ENCODE results near the gene DHRS1. TPM values are rescaled to one million over a fixed set of nuclear protein-coding genes. Genes with fewer than 3 reads are reported as not detected.

The DHRS1 gene
- total RNA-seq, 1 donor from 2014 or later, result 10.4 TPM

GRCh38 chr14:24260026-24260779 is 39.4 kb downstream of the DHRS1 start:
- H3K27me3 Mint-ChIP-seq (ENCODE audit: low read depth), result no peaks in the 10 kb centered on the region
- H3K27ac Mint-ChIP-seq, result no peak overlapping the region
- H3K4me3 Mint-ChIP-seq (ENCODE audit: low read depth), result no peak overlapping the region
- intact Hi-C loops (cut with micrococcal nuclease), result no loop called here
- H3K9me3 Mint-ChIP-seq, result no peaks in the 10 kb centered on the region
- H3K36me3 Mint-ChIP-seq (ENCODE audit: low read depth), result peaks cover 7% of the 10 kb centered on the region
- H3K4me1 Mint-ChIP-seq (ENCODE audit: low read depth), result no peaks in the 10 kb centered on the region
- no peak for DNase-seq (ENCODE audit: low spot score)

GRCh38 chr14:24259282-24260025 is 40.1 kb downstream of the DHRS1 start:
- no peak overlapping the region for H3K4me3 Mint-ChIP-seq (ENCODE audit: low read depth)
- peaks cover 4% of the 10 kb centered on the region for H3K36me3 Mint-ChIP-seq (ENCODE audit: low read depth)
- intact Hi-C loops (cut with micrococcal nuclease), result no loop called here
- no peak overlapping the region for H3K27ac Mint-ChIP-seq
- H3K4me1 Mint-ChIP-seq (ENCODE audit: low read depth), result no peaks in the 10 kb centered on the region
- H3K27me3 Mint-ChIP-seq (ENCODE audit: low read depth), result no peaks in the 10 kb centered on the region
- no peak for DNase-seq (ENCODE audit: low spot score)
- no peaks in the 10 kb centered on the region for H3K9me3 Mint-ChIP-seq

- peaks cover 9% of the 10 kb centered on the region for H3K36me3 Mint-ChIP-seq (ENCODE audit: low read depth)
- intact Hi-C loops (cut with micrococcal nuclease), result no loop called here
- no peak overlapping the region for H3K4me3 Mint-ChIP-seq (ENCODE audit: low read depth)
- H3K9me3 Mint-ChIP-seq, result no peaks in the 10 kb centered on the region
- DNase-seq (ENCODE audit: low spot score), result no peak
- no peak overlapping the region for H3K27ac Mint-ChIP-seq
- H3K27me3 Mint-ChIP-seq (ENCODE audit: low read depth), result no peaks in the 10 kb centered on the region
- H3K4me1 Mint-ChIP-seq (ENCODE audit: low read depth), result no peaks in the 10 kb centered on the region
Observed at GRCh38 chr14:24258548-24259265, 40.9 kb downstream of the DHRS1 start.

GRCh38 chr14:24258119-24258518 is 41.5 kb downstream of the DHRS1 start:
- Mint-ChIP-seq H3K4me3 (ENCODE audit: low read depth) (no peak overlapping the region), H3K36me3 (ENCODE audit: low read depth) (peaks cover 10% of the 10 kb centered on the region), H3K27ac (no peak overlapping the region), H3K27me3 (ENCODE audit: low read depth) (no peaks in the 10 kb centered on the region), H3K9me3 (no peaks in the 10 kb centered on the region), H3K4me1 (ENCODE audit: low read depth) (no peaks in the 10 kb centered on the region)
- intact Hi-C loops (cut with micrococcal nuclease), result no loop called here
- no peak for DNase-seq (ENCODE audit: low spot score)

- H3K27me3 Mint-ChIP-seq (ENCODE audit: low read depth), result no peaks in the 10 kb centered on the region
- no peak for DNase-seq (ENCODE audit: low spot score)
- peaks cover 10% of the 10 kb centered on the region for H3K36me3 Mint-ChIP-seq (ENCODE audit: low read depth)
- intact Hi-C loops (cut with micrococcal nuclease), result no loop called here
- H3K4me1 Mint-ChIP-seq (ENCODE audit: low read depth), result no peaks in the 10 kb centered on the region
- H3K27ac Mint-ChIP-seq, result no peak overlapping the region
- no peak overlapping the region for H3K4me3 Mint-ChIP-seq (ENCODE audit: low read depth)
- H3K9me3 Mint-ChIP-seq, result no peaks in the 10 kb centered on the region
Observed at GRCh38 chr14:24256960-24257359, 42.6 kb downstream of the DHRS1 start.

DNA sequence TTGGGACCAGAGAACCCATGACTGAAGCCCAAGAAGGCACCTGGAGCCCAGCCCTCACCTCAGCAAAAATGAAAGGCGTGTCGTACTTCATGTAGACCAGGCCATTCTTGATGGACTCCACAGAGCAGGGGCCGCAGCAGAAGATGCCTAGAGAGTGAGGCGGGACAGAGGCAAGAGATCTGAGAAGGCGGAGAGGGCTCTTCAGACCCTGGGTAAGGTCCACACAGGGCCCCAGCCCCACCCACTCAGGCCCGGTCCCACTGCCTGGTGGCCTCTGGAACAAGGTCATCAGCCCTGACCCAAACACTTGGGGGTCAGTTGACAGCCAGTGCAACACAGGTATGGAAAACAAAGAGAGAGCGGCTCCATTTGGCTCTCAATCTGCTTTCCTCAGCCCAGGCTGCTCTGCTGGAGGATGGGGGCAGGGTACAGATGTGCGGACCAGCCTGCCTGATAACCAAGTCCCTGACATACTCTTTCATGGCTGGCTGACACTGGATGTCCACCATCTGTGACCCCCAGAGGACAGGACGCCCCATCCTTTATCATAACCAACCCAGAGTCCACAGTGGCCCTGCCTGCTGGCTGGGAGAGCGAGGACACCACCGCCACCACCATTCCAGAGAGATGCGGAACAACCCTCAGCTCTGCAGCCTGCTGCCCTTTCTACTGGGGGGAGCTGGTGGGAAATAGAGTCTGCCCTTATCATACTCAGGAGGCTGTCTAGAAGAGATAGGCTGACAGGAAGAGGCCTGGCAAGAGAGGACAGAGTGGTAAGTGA is 43.5 kb downstream of the DHRS1 start:
- Mint-ChIP-seq H3K4me1 (ENCODE audit: low read depth) (peaks cover 5% of the 10 kb centered on the region), H3K9me3 (no peaks in the 10 kb centered on the region), H3K36me3 (ENCODE audit: low read depth) (peaks cover 10% of the 10 kb centered on the region), H3K4me3 (ENCODE audit: low read depth) (no peak overlapping the region), H3K27ac (no peak overlapping the region), H3K27me3 (ENCODE audit: low read depth) (no peaks in the 10 kb centered on the region)
- intact Hi-C loops (cut with micrococcal nuclease), result no loop called here
- no peak for DNase-seq (ENCODE audit: low spot score)

- H3K27me3 Mint-ChIP-seq (ENCODE audit: low read depth), result no peaks in the 10 kb centered on the region
Observed at GRCh38 chr14:24255438-24255837, 44.1 kb downstream of the DHRS1 start.

DNA sequence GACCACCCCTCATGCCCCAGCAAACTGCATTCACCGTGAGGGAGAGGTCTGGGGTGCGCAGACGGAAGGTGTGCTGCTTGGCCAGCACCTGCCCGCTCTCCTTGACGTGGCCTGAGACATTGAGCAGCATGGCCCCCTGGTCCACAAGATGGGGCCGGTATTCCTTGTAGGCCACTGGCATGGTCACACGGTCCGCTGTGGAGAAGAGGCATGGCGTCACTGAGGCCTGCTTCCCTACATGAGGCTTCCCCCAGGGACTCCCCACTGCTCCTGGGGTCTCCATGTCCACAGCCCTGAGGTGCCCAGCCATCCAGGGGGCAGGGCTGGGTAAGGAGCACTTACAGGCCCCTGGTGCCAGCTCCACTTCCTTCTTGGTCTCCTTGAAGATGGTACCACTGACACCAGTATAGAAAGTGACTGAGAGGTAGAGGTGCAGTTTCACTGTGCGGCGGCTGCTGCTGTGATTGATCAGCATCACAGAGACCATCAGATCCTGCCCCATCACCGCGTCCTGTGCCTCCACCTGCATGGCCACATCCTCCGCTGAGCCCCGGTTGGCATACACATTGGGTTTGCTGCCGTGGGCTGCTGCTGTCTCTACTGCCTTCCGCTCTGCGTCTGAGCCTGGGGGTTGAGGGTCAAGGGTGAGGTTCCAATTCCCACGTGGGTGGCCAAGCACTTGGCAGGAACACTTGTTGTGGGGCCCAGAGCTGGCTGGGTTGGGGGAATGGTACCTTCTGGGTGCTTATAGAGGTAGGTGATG is 44.8 kb downstream of the DHRS1 start:
- Mint-ChIP-seq H3K4me1 (ENCODE audit: low read depth) (peaks cover 18% of the 10 kb centered on the region), H3K4me3 (ENCODE audit: low read depth) (no peak overlapping the region), H3K36me3 (ENCODE audit: low read depth) (peaks cover 10% of the 10 kb centered on the region), H3K9me3 (no peaks in the 10 kb centered on the region), H3K27me3 (ENCODE audit: low read depth) (no peaks in the 10 kb centered on the region), H3K27ac (no peak overlapping the region)
- no peak for DNase-seq (ENCODE audit: low spot score)
- intact Hi-C loops (cut with micrococcal nuclease), result no loop called here

More at GRCh38 chr14:24255438-24255837, 44.1 kb downstream of the DHRS1 start:
- H3K4me3 Mint-ChIP-seq (ENCODE audit: low read depth), result no peak overlapping the region
- H3K9me3 Mint-ChIP-seq, result no peaks in the 10 kb centered on the region
- no peak for DNase-seq (ENCODE audit: low spot score)
- no peak overlapping the region for H3K27ac Mint-ChIP-seq
- H3K36me3 Mint-ChIP-seq (ENCODE audit: low read depth), result peaks cover 10% of the 10 kb centered on the region
- intact Hi-C loops (cut with micrococcal nuclease), result no loop called here
- H3K4me1 Mint-ChIP-seq (ENCODE audit: low read depth), result peaks cover 12% of the 10 kb centered on the region

DNA sequence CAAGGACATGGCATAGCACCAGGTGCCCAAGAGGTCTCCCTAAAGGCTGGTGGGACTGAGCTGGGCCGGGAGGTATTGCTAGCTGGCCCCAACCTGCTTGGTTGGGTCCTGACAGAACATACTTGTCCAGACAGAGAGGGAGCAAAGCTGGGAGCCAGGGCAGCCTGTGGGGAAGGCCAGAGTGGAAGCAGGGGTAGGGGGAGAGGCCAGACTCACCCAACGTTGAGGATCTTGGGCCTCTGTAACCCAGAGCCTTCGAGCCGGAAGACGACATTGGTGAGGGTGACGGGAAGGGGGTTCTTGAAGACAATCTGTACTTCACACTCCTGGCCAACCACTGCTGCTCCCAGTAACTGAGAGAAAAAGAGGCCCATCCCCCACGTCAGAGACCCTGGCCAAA is 45.6 kb downstream of the DHRS1 start:
- H3K4me1 Mint-ChIP-seq (ENCODE audit: low read depth), result peaks cover 24% of the 10 kb centered on the region
- DNase-seq (ENCODE audit: low spot score), result no peak
- H3K27ac Mint-ChIP-seq, result no peak overlapping the region
- no peaks in the 10 kb centered on the region for H3K27me3 Mint-ChIP-seq (ENCODE audit: low read depth)
- no peaks in the 10 kb centered on the region for H3K9me3 Mint-ChIP-seq
- intact Hi-C loops (cut with micrococcal nuclease), result no loop called here
- peaks cover 12% of the 10 kb centered on the region for H3K36me3 Mint-ChIP-seq (ENCODE audit: low read depth)
- H3K4me3 Mint-ChIP-seq (ENCODE audit: low read depth), result no peak overlapping the region

DNA sequence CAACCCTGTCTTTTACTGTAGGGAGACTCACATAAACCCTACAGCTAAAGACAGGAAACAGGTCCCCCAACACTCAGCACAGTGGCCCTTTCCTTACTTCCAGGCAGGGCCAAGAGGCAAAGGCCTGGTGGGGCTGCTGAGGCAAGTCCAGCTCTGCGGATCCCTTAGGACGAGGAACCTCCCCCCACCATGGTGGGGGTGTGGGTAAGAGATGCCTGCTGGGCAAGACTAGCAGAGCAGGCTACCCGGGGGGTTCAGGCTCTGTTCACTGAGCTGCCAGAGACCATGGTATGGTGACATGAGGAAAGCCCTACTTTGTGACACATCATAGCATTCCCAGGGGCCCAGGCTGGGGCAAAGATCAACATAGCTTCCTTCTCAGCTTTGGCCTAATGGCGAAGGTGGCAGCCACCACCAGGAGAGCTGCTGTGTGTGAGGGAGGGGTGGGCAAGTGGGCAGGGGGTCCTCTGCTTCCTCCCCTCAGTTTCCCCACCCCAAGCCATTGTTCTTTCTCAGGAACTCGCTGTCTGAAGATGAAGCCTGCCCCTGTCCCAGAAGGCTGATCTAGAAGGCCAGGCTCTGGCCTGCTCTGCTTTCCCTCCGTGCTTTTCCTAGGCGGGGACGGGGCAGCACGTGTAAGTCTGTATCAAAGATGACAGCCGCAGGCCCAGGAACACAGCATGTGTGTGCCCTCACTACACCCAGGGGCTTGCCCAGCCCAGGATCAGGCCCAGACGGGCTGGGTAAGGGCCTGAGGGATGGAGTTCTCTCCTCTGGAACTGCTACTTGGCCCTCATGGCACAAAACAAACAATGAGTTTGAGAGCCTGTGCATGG is 47.1 kb downstream of the DHRS1 start:
- intact Hi-C loops (cut with micrococcal nuclease), result no loop called here
- no peak for DNase-seq (ENCODE audit: low spot score)
- no peaks in the 10 kb centered on the region for H3K9me3 Mint-ChIP-seq
- H3K4me3 Mint-ChIP-seq (ENCODE audit: low read depth), result no peak overlapping the region
- no peak overlapping the region for H3K27ac Mint-ChIP-seq
- peaks cover 12% of the 10 kb centered on the region for H3K36me3 Mint-ChIP-seq (ENCODE audit: low read depth)
- no peaks in the 10 kb centered on the region for H3K27me3 Mint-ChIP-seq (ENCODE audit: low read depth)
- H3K4me1 Mint-ChIP-seq (ENCODE audit: low read depth), result peaks cover 34% of the 10 kb centered on the region

GRCh38 chr14:24251880-24252288 is 47.7 kb downstream of the DHRS1 start:
- intact Hi-C loops (cut with micrococcal nuclease), result no loop called here
- Mint-ChIP-seq H3K9me3 (no peaks in the 10 kb centered on the region), H3K27ac (no peak overlapping the region), H3K4me1 (ENCODE audit: low read depth) (peaks cover 37% of the 10 kb centered on the region), H3K36me3 (ENCODE audit: low read depth) (peaks cover 14% of the 10 kb centered on the region), H3K27me3 (ENCODE audit: low read depth) (no peaks in the 10 kb centered on the region), H3K4me3 (ENCODE audit: low read depth) (no peak overlapping the region)
- DNase-seq (ENCODE audit: low spot score), result no peak

Data from activated T-helper 2 cell treated with anti-CD3 and anti-CD28 coated beads, Interferon-gamma antibody, Interleukin-2, Interleukin-4, amounts not matched to agents 10 μg/mL and 5 μg/mL and 100 μg/mL, durations not matched to agents 14 hours and 24 hours and 36 hours (primary cell).